ENCODE data around the gene IQCC. TPM values are rescaled to one million over a fixed set of nuclear protein-coding genes. Genes with fewer than 3 reads are reported as not detected.

IQCC gene
- total and polyA plus RNA-seq, 2 experiments from 2014 or later, result 1.5 TPM

DNA sequence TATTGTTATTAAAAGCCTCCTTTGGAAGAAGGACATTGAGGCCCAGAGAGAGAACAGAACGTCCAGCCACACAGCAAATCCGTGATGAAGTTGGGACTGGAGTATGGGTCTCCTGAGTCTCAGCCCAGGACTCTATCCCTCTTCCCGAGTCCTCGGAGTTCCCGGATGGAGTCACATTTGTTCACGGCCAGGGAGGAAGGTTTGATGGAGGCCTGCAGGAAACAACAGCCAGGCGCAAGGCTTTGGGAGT is 26.4 kb upstream of the IQCC start:
- H3K27me3 ChIP-seq, result no peaks in the 10 kb centered on the region
- H3K9me2 ChIP-seq (replicated peaks; ENCODE audit: insufficient read depth), result no peaks in the 10 kb centered on the region
- H4K20me1 ChIP-seq (ENCODE audit: insufficient read depth, poor library complexity, severe bottlenecking), result peaks cover 21% of the 10 kb centered on the region
- no peak for DNase-seq (ENCODE audit: low spot score)
- H3K79me2 ChIP-seq, result peaks cover 41% of the 10 kb centered on the region
- H3K9me3 ChIP-seq (ENCODE audit: low read depth), result no peaks in the 10 kb centered on the region
- H3K4me2 ChIP-seq, result peak overlapping the region; percentile 98
- TF ChIP-seq EZH2 (IDR thresholded peaks at IDR 0.05; ENCODE audit: borderline replicate concordance), result no peak
- WGBS (ENCODE audit: low lambda C conversion rate, missing lambda C conversion rate), result 34% methylated on average over 7 of the region's 7 CpGs
- peaks cover 30% of the 10 kb centered on the region for H3K4me1 ChIP-seq (ENCODE audit: insufficient read depth)
- H2AFZ ChIP-seq, result peak overlapping the region; percentile 69
- peaks cover 8% of the 10 kb centered on the region for H3K36me3 ChIP-seq (replicated peaks; ENCODE audit: insufficient read depth, low read depth)
- H3K27ac ChIP-seq, result peak overlapping the region; percentile 100
- H3K4me3 ChIP-seq, result no peak overlapping the region

DNA sequence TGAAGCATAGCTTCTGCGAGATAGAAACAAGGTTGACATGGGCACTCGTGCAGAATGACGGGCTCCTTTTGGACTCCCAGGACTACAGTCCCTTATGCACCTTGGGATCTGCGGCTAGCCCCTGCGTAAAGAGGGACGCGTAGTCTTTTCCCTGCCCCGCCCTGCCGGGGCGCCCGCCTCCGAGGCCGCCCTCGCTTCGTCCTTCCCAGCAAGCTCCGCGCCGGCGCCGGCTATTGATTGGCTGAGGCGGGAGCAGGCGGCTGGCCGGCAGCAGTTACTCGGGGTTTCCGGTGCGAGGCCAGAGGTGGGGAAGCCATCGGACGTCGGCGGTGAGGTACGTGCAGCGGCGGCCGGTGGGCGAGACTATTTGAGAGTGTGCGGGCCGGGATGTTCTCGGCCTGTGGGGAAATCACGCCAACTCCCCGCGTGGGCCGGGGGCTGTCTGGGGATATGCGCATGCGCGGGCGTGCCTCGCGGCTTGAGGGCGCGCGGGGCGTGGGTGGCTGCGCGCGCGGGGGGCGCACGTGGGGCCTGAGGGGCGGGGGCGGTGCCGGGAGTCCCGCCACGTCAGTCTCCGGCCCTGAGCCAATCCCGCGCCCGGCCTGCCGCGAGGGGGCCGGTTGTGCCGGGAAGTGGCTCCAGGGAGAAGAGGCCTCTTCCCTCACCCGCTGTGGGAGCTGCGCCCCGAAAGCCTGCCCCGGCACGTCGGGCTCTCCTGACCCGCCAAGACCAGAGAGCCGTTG is 25.9 kb upstream of the IQCC start, which contains the start of gene TXLNA:
TSS of gene TXLNA (plus strand) at position 233 of the 743 bp plus-strand sequence. CDS start 671 bp downstream, outside the sequence.
- 2% methylated on average over 61 of the region's 79 CpGs for WGBS (ENCODE audit: low lambda C conversion rate, missing lambda C conversion rate)
- H3K9me3 ChIP-seq (ENCODE audit: low read depth), result no peaks in the 10 kb centered on the region
- H3K9me2 ChIP-seq (replicated peaks; ENCODE audit: insufficient read depth), result no peaks in the 10 kb centered on the region
- H2AFZ ChIP-seq, result peak within 1 kb of the TSS; percentile 89
- peaks cover 8% of the 10 kb centered on the region for H3K36me3 ChIP-seq (replicated peaks; ENCODE audit: insufficient read depth, low read depth)
- peak; percentile 97 for DNase-seq (ENCODE audit: low spot score)
- peak within 1 kb of the TSS; percentile 100 for H3K27ac ChIP-seq
- H4K20me1 ChIP-seq (ENCODE audit: insufficient read depth, poor library complexity, severe bottlenecking), result peaks cover 25% of the 10 kb centered on the region
- peaks cover 46% of the 10 kb centered on the region for H3K79me2 ChIP-seq
- peak within 1 kb of the TSS; percentile 91 for H3K4me3 ChIP-seq
- H3K27me3 ChIP-seq, result no peaks in the 10 kb centered on the region
- H3K4me1 ChIP-seq (ENCODE audit: insufficient read depth), result peaks cover 32% of the 10 kb centered on the region
- no peak for TF ChIP-seq EZH2 (IDR thresholded peaks at IDR 0.05; ENCODE audit: borderline replicate concordance)
- TF ChIP-seq, protein P1, sequence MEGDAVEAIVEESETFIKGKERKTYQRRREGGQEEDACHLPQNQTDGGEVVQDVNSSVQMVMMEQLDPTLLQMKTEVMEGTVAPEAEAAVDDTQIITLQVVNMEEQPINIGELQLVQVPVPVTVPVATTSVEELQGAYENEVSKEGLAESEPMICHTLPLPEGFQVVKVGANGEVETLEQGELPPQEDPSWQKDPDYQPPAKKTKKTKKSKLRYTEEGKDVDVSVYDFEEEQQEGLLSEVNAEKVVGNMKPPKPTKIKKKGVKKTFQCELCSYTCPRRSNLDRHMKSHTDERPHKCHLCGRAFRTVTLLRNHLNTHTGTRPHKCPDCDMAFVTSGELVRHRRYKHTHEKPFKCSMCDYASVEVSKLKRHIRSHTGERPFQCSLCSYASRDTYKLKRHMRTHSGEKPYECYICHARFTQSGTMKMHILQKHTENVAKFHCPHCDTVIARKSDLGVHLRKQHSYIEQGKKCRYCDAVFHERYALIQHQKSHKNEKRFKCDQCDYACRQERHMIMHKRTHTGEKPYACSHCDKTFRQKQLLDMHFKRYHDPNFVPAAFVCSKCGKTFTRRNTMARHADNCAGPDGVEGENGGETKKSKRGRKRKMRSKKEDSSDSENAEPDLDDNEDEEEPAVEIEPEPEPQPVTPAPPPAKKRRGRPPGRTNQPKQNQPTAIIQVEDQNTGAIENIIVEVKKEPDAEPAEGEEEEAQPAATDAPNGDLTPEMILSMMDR (IDR thresholded peaks at IDR 0.05; ENCODE audit: poor library complexity), result no peak
- no peak for TF ChIP-seq EZH2phosphoT487 (IDR thresholded peaks at IDR 0.05; ENCODE audit: low read depth, severe bottlenecking, unreplicated experiment)
- peak within 1 kb of the TSS; percentile 98 for H3K4me2 ChIP-seq

DNA sequence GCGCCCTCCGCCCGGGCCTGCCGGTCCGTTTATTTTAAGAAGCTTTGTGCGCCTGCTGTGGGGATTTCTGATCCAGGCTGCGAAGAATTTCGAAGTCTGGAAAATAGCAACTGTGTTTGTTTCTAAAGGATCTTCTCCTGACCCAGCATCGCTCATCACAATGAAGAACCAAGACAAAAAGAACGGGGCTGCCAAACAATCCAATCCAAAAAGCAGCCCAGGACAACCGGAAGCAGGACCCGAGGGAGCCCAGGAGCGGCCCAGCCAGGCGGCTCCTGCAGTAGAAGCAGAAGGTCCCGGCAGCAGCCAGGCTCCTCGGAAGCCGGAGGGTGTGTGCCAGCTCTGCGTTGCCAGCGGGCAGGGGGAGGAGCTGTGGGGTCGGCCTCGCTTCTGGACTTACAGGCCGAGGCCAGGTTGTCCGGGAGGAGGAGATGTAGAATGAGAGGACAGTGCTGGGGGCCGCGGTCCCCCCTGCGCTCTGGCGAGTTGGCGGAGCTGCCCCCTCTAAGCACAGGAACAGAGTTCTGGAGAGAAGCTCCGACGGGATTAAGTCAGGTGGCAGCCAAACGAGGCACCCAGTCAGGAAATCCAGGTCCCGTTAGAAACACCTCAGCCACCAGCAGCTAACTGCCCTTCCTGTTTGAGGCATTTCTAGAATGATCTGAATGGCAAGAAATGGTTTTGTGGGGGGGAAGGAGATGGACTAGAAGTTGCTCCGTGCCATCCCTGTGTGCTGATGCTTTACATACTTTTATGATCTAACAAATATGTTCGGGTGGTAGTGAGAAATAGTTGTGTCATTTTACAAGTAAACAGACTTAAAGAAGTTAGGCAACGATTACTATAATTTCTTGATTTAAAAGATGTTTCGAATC is 25.0 kb upstream of the IQCC start:
- 9% methylated on average over 36 of the region's 36 CpGs for WGBS (ENCODE audit: low lambda C conversion rate, missing lambda C conversion rate)
- Histone ChIP-seq H3K4me3 (peak overlapping the region; percentile 91), H3K79me2 (peaks cover 53% of the 10 kb centered on the region), H4K20me1 (ENCODE audit: insufficient read depth, poor library complexity, severe bottlenecking) (peaks cover 28% of the 10 kb centered on the region), H2AFZ (peak overlapping the region; percentile 89), H3K4me1 (ENCODE audit: insufficient read depth) (peaks cover 32% of the 10 kb centered on the region), H3K27ac (peak overlapping the region; percentile 100), H3K9me3 (ENCODE audit: low read depth) (no peaks in the 10 kb centered on the region), H3K27me3 (no peaks in the 10 kb centered on the region), H3K36me3 (replicated peaks; ENCODE audit: insufficient read depth, low read depth) (peaks cover 8% of the 10 kb centered on the region), H3K9me2 (replicated peaks; ENCODE audit: insufficient read depth) (no peaks in the 10 kb centered on the region), H3K4me2 (peak overlapping the region; percentile 98)
- DNase-seq (ENCODE audit: low spot score), result peak; percentile 71
- TF ChIP-seq EZH2phosphoT487 (IDR thresholded peaks at IDR 0.05; ENCODE audit: low read depth, severe bottlenecking, unreplicated experiment) (no peak), EZH2 (IDR thresholded peaks at IDR 0.05; ENCODE audit: borderline replicate concordance) (no peak)
- TF ChIP-seq, protein P1 (IDR thresholded peaks at IDR 0.05; ENCODE audit: poor library complexity), result no peak

DNA sequence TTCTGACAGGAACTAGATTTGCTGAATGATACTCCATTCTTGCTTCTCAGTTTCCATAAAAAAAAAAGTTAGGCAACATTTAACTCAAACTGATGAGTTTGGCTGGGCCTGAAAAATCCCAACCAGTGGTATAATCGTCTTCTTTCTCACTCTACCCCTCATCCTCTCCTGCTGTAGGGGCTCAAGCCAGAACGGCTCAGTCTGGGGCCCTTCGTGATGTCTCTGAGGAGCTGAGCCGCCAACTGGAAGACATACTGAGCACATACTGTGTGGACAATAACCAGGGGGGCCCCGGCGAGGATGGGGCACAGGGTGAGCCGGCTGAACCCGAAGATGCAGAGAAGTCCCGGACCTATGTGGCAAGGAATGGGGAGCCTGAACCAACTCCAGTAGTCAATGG is 24.4 kb upstream of the IQCC start:
- 90% methylated on average over 9 of the region's 9 CpGs for WGBS (ENCODE audit: low lambda C conversion rate, missing lambda C conversion rate)
- Histone ChIP-seq H3K27ac (peak overlapping the region; percentile 100), H3K4me3 (peak overlapping the region; percentile 91)

More for the DNA sequence above, 24.4 kb upstream of the IQCC start:
- Histone ChIP-seq H3K27me3 (no peaks in the 10 kb centered on the region), H3K36me3 (replicated peaks; ENCODE audit: insufficient read depth, low read depth) (peaks cover 8% of the 10 kb centered on the region), H3K4me2 (peak overlapping the region; percentile 98), H4K20me1 (ENCODE audit: insufficient read depth, poor library complexity, severe bottlenecking) (peaks cover 31% of the 10 kb centered on the region), H3K4me1 (ENCODE audit: insufficient read depth) (peaks cover 32% of the 10 kb centered on the region), H3K9me3 (ENCODE audit: low read depth) (no peaks in the 10 kb centered on the region), H3K9me2 (replicated peaks; ENCODE audit: insufficient read depth) (no peaks in the 10 kb centered on the region), H3K79me2 (peaks cover 58% of the 10 kb centered on the region), H2AFZ (no peak overlapping the region)
- TF ChIP-seq, protein P1 (IDR thresholded peaks at IDR 0.05; ENCODE audit: poor library complexity), result no peak
- TF ChIP-seq EZH2phosphoT487 (IDR thresholded peaks at IDR 0.05; ENCODE audit: low read depth, severe bottlenecking, unreplicated experiment) (no peak), EZH2 (IDR thresholded peaks at IDR 0.05; ENCODE audit: borderline replicate concordance) (no peak)
- no peak for DNase-seq (ENCODE audit: low spot score)

Measured in hepatocyte (in vitro differentiated cells).